HG03045 (cell line): Measurements from ENCODE around the gene CD63.
A peak's percentile ranks its signal among the peaks of the same experiment; 100 is the strongest.

Experiments
- ATAC-seq: cut with Tn5 transposase; IDR thresholded peaks from one replicate; pipeline ENCODE4 v1.9.1; 2021; ENCODE audit warnings: mild to moderate bottlenecking, moderate library complexity; ENCODE audit not compliant: unreplicated experiment

CD63 gene

GRCh38 chr12:55741931-55742680, 13.3 kb upstream of the CD63 start:
- ATAC-seq, result no peak

DNA sequence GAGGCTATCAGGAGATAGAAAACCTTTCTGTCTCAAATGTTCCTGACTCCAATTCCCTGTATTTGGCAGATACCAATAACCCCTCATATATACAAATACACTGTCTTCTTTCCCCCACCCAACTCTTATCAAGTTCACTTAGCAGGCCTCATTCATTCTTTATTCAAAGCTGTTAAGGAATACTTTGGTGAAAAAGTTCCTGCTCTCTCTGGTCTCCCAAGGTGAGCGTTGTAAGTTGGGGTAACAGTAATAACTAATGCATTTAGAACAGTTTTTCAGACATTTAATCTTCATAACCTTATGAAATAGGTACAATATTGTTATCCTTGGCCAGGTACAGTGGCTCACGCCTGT, 10.2 kb upstream of the CD63 start:
- no peak for ATAC-seq

DNA sequence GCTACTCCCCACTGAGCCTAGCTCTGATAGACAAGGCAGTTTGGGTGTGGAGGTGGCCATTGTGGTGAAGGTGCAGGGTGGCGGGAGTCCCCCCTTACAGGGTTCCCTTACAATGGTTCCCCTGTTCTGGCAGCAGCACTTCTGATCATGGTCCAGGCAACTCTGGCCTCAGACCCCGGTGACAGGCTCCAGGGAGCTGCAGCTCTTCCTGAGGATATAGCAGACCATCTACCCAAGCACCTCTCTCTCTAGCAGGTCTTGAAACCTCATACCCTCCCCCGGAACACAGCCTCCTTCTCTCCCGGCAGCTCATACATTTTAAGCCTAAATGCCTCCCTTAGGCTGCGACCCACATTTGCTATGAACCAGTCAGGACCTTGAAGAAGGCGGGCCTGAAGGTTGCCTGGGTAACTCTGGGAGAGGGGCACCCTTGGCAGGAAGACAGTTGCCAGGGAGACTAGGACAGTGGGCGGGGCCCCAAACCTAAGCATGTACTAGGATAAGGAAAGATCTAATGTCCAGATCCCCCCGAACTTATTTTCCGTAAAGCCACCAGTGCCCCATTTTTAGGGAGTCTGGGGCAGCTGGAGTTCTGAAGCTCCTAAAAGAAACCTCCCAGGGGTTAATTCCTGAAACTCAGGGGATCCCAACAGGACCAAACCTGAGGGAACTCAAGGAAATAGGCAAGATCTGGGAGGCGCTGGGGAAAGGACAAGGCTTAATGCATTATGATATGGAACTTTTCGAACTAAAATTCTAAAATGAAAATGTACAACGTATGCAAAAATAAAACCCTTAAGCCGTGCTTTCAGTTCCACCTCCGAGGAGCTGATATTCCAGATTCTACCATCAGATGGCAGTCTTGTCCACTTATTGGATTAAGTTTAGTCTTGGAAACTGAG, 9.6 kb upstream of the CD63 start:
- peak; percentile 87 for ATAC-seq

- no peak for ATAC-seq
Measured at GRCh38 chr12:55737581-55738122, 8.8 kb upstream of the CD63 start.

- no peak for ATAC-seq
Measured at GRCh38 chr12:55736780-55737580, 8.2 kb upstream of the CD63 start.

GRCh38 chr12:55736076-55736475, 7.3 kb upstream of the CD63 start:
- no peak for ATAC-seq

DNA sequence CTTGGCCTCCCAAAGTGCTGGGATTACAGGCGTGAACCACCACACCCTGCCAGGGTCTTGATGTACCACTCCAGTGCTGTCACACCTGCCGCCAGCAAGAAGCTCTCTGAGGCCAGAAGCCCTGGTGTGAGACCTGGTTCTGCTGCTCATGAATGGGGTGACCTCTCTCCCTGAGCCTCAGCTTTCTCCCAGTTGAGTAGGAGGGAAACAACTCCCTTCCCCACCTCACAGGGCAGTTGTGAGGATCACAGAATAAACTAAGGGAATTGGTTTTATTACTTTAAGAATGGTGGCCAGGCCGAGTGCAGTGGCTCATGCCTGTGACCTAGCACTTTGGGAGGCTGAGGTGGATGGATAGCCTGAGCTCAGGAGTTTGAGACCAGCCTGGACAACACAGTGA, 5.8 kb upstream of the CD63 start:
- ATAC-seq, result no peak

GRCh38 chr12:55733858-55734257, 5.0 kb upstream of the CD63 start:
- no peak for ATAC-seq

GRCh38 chr12:55733021-55733555, 4.3 kb upstream of the CD63 start:
- no peak for ATAC-seq

- ATAC-seq, result no peak
Measured at GRCh38 chr12:55732288-55732687, 3.5 kb upstream of the CD63 start.

GRCh38 chr12:55729819-55730818, 1.3 kb upstream of the CD63 start:
- peak; percentile 33 for ATAC-seq

DNA sequence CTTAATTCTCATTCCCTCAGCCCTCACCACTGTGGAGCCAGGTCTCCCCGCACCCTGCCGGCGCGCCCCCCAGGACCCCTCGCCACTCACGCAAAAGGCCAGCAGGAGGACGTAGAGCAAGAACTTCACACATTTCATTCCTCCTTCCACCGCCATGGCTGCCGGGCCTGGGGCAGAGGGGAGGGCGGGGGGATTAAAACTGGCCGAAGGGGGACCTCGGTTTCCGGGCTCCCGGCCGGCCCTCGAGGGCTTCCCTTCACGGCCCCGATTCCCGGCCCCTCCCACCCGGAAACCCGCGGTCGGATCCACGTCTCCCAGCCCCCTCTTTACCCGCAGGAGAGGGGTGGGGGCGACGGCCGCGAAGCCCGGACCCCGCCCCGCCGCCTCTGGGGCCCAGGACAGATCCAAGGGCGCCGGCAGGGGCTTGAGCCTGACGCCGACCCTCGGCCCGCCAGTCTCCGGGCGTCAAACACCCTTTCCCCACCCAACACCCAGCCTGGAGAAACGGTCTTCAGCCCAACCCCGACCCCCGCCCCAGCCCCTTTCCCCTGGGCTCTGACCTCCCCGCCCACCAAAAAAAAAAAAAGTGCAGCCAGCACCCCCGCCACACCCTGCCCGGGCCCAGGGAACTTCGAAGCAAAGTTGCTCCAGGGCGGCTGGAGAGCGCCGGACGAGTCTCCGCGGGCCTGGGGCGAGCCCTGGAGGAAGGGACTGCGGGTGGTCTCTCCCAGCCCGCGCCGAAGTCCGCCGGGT, 447 bp downstream of the CD63 start:
- ATAC-seq, result peak; percentile 21

- ATAC-seq, result no peak
Measured at GRCh38 chr12:55727643-55728185, 1.1 kb downstream of the CD63 start.

- ATAC-seq, result no peak
Measured at GRCh38 chr12:55726971-55727370, 1.8 kb downstream of the CD63 start.

DNA sequence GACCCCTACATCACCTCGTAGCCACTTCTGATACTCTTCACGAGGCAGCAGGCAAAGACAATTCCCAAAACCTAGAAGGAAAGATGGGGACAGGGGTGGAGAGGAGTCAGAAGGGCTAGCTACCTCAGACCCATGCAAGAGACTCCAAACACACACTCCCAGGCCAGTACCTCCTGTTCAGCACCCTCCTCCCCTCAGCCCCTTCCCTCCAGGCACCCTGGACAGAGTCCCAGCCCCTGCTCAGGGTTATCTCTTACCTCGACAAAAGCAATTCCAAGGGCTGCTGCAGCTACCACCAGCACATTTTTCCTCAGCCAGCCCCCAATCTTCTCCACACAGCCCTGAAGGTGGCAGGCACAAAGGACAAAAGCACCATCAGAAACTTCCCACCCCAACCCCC, 3.3 kb downstream of the CD63 start:
- no peak for ATAC-seq

- ATAC-seq, result no peak
Measured at GRCh38 chr12:55724940-55725309, 3.9 kb downstream of the CD63 start.

DNA sequence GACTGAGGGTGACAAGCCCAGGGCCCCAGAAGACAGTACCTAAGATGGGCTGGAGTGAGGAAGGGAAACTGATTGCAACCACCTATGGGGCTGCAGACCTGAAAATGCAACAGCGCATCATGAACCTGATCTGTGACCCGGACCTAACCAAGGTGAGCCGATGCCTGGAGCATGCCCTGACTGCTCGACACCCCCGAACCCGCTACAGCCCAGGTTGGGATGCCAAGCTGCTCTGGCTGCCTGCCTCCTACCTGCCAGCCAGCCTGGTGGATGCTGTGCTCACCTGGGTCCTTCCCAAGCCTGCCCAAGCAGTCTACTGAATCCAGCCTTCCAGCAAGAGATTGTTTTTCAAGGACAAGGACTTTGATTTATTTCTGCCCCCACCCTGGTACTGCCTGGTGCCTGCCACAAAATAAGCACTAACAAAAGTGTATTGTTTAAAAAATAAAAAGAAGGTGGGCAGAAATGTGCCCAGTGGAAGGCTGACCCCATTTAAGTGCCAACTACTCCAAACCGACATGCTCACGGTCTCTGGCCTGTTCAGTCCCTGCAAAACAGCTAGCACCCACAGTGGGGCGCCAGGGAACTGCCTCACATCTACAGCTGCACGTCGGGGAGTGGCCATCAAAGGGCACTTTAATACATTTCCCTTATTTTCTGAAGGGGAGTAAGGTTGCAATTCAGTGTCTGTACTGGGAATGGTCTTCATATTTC, 4.4 kb downstream of the CD63 start:
- no peak for ATAC-seq
